Stimulated activated CD8-positive, alpha-beta memory T cell treated with anti-CD3 and anti-CD28 coated beads, Interleukin-15, amount 100 ng/mL, for 1 hour (primary cell): ENCODE measurements around the gene SLC66A2.
"Not testable (repeated sequence)": the region's sequence is repeated elsewhere in the genome, so short reads cannot be mapped to it uniquely, and the experiment has no call there.

ENCODE experiments used
- DNase-seq: peaks from one replicate; pipeline ENCODE4 v3.0.0-alpha.2; 2020; ENCODE audit warnings: low read depth

The SLC66A2 gene

GRCh38 chr18:79951545-79952455 is at the start of gene SLC66A2:
Gene SLC66A2 (minus strand): TSS chr18:79951653. CDS start chr18:79950926, 727 bp downstream.
- peak; percentile 94 for DNase-seq

GRCh38 chr18:80000877-80001276 is 49.4 kb upstream of the SLC66A2 start:
- no peak for DNase-seq

- not testable (repeated sequence) for DNase-seq
Observed at GRCh38 chr18:79999701-80000100, 48.2 kb upstream of the SLC66A2 start.

GRCh38 chr18:79991494-79991893 is 40.0 kb upstream of the SLC66A2 start:
- no peak for DNase-seq

- no peak for DNase-seq
Observed at GRCh38 chr18:79989195-79989497, 37.7 kb upstream of the SLC66A2 start.

- peak; percentile 72 for DNase-seq
Observed at GRCh38 chr18:79988451-79989194, 37.2 kb upstream of the SLC66A2 start, which contains the start of gene TXNL4A. Gene TXNL4A (minus strand): TSS chr18:79988563. CDS start chr18:79988392, 171 bp downstream.

- DNase-seq: peak; percentile 26
Observed at GRCh38 chr18:79988071-79988450, 36.6 kb upstream of the SLC66A2 start.

- no peak for DNase-seq
Observed at GRCh38 chr18:79987566-79987965, 36.1 kb upstream of the SLC66A2 start.

GRCh38 chr18:79986726-79987125 is 35.3 kb upstream of the SLC66A2 start:
- no peak for DNase-seq

- DNase-seq: no peak
Observed at GRCh38 chr18:79985172-79985571, 33.7 kb upstream of the SLC66A2 start.

- no peak for DNase-seq
Observed at GRCh38 chr18:79983793-79984192, 32.3 kb upstream of the SLC66A2 start.

- no peak for DNase-seq
Observed at GRCh38 chr18:79983253-79983652, 31.8 kb upstream of the SLC66A2 start.

GRCh38 chr18:79982736-79983135 is 31.3 kb upstream of the SLC66A2 start:
- no peak for DNase-seq

- DNase-seq: no peak
Observed at GRCh38 chr18:79980585-79980984, 29.1 kb upstream of the SLC66A2 start.

GRCh38 chr18:79979843-79980242 is 28.4 kb upstream of the SLC66A2 start:
- DNase-seq: no peak

GRCh38 chr18:79975985-79976680 is 24.7 kb upstream of the SLC66A2 start:
- no peak for DNase-seq

- DNase-seq: no peak
Observed at GRCh38 chr18:79975043-79975442, 23.6 kb upstream of the SLC66A2 start.

GRCh38 chr18:79974025-79974654 is 22.7 kb upstream of the SLC66A2 start:
- no peak for DNase-seq

GRCh38 chr18:79973517-79973916 is 22.1 kb upstream of the SLC66A2 start:
- no peak for DNase-seq

GRCh38 chr18:79972720-79973119 is 21.3 kb upstream of the SLC66A2 start:
- DNase-seq: no peak

GRCh38 chr18:79971986-79972385 is 20.5 kb upstream of the SLC66A2 start:
- DNase-seq: no peak
